DOHH2 (cell line): ENCODE measurements around the gene FILIP1L.

Experiments
- H3F3A ChIP-seq: fragments of 200-600 bp; sonication (generic), shearing (Covaris generic); 2 replicates; pipeline ENCODE4 v1.6.0; 2016; ENCODE audit warnings: antibody characterized with exemption, mild to moderate bottlenecking; ENCODE audit not compliant: control insufficient read depth, insufficient read depth
- H3K27ac ChIP-seq: fragments of 200-600 bp; sonication (generic); 2 replicates; pipeline ENCODE4 v1.5.1; 2014; ENCODE audit warnings: low read depth, mild to moderate bottlenecking, low read length, moderate library complexity
- H3K27me3 ChIP-seq: fragments of 200-600 bp; sonication (generic); 2 replicates; pipeline ENCODE4 v1.6.1; 2014; ENCODE audit warnings: mild to moderate bottlenecking, low read length, mixed read lengths; ENCODE audit not compliant: control insufficient read depth
- H3K36me3 ChIP-seq: fragments of 200-600 bp; sonication (generic); 2 replicates; pipeline ENCODE4 v1.6.1; 2014; ENCODE audit warnings: mild to moderate bottlenecking, low read length, moderate library complexity, mixed read lengths; ENCODE audit not compliant: control insufficient read depth
- H3K4me1 ChIP-seq: fragments of 200-600 bp; sonication (generic); 2 replicates; pipeline ENCODE4 v1.6.1; 2014; ENCODE audit warnings: mild to moderate bottlenecking, low read length, mixed read lengths; ENCODE audit not compliant: control insufficient read depth
- H3K4me2 ChIP-seq: fragments of 200-600 bp; sonication (generic); 2 replicates; pipeline ENCODE4 v1.6.0; 2014; ENCODE audit warnings: mild to moderate bottlenecking, low read length, moderate library complexity
- H3K4me3 ChIP-seq: fragments of 200-600 bp; sonication (generic); 2 replicates; pipeline ENCODE4 v1.5.1; 2014; ENCODE audit warnings: mild to moderate bottlenecking, low read length, mixed read lengths
- H3K79me2 ChIP-seq: fragments of 200-600 bp; sonication (generic); 2 replicates; pipeline ENCODE4 v1.6.1; 2014; ENCODE audit warnings: mild to moderate bottlenecking, low read length, mixed read lengths; ENCODE audit not compliant: control insufficient read depth
- H3K9me2 ChIP-seq: fragments of 200-600 bp; sonication (generic); replicated peaks from 2 replicates; pipeline ENCODE4 v1.6.1; 2014; ENCODE audit warnings: mild to moderate bottlenecking, low read length, mixed read lengths; ENCODE audit not compliant: control insufficient read depth
- H3K9me3 ChIP-seq: fragments of 200-600 bp; sonication (generic); 2 replicates; pipeline ENCODE4 v1.6.1; 2014; ENCODE audit warnings: antibody characterized with exemption, low read length, mixed read lengths; ENCODE audit not compliant: control insufficient read depth, insufficient read depth
- H4K20me1 ChIP-seq: fragments of 200-600 bp; sonication (generic); 2 replicates; pipeline ENCODE4 v1.6.0; 2014; ENCODE audit warnings: low read depth, mild to moderate bottlenecking, antibody characterized with exemption, low read length, moderate library complexity; ENCODE audit not compliant: control insufficient read depth, insufficient read depth
- EZH2phosphoT487 ChIP-seq: fragments of 200-600 bp; sonication (generic); IDR thresholded peaks from 2 replicates; pipeline ENCODE4 v1.6.1; 2017; ENCODE audit warnings: borderline replicate concordance, mild to moderate bottlenecking, antibody characterized with exemption, low read length, moderate library complexity, mixed read lengths
- TF ChIP-seq, protein P1 (sequence below): fragments of 200-600 bp; sonication (generic); IDR thresholded peaks from one replicate; pipeline ENCODE4 v1.5.1; 2014; ENCODE audit warnings: antibody characterized with exemption, mild to moderate bottlenecking, low read depth, low read length; ENCODE audit not compliant: poor library complexity, severe bottlenecking

The FILIP1L gene

DNA sequence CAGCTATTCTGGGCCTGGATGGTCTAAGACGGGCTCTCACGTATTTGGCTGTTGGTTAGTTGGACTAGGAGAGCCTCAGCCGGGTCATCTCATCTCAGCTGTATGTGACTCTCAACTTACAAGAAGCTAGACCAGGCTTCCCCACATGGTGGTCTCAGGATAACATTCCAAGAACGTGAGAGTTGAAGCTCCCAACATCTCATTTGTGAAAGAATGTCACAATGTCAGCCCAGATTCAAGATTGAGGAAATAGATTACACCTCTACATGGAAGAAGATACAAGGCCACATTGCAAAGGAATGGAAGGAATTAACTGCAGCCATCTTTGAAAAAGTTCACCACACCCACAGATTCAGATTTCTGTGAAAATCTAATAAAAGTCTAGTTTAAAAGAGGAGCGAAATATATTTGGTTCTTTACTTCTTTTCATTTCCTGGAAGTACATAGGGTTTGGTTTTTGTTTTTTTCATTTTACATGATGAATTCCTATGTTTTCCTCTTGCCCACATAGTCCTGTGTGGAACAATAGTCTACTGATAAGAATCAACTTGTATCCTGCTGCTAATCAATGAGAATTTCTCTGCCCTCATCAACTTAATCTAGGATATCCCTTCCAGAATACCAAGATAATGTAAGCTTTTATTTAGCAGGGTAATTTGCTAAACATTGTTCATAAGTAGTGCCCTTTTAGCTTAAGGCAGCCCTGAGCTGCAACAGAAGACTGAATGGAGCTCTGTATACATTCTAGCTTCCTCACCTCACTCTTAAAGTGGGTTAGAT lies 180.1 kb downstream of the FILIP1L start:
- Histone ChIP-seq H3K27ac (no peak overlapping the region), H3K4me2 (no peak overlapping the region), H3K4me1 (peaks cover 14% of the 10 kb centered on the region), H3K79me2 (no peaks in the 10 kb centered on the region), H3K27me3 (no peaks in the 10 kb centered on the region), H3K9me2 (no peaks in the 10 kb centered on the region), H4K20me1 (no peaks in the 10 kb centered on the region), H3F3A (no peaks in the 10 kb centered on the region), H3K4me3 (no peak overlapping the region), H3K9me3 (no peaks in the 10 kb centered on the region), H3K36me3 (peaks cover 3% of the 10 kb centered on the region; the same call in 1 of the 2 replicates)
- no peak for TF ChIP-seq EZH2phosphoT487
- TF ChIP-seq, protein P1, sequence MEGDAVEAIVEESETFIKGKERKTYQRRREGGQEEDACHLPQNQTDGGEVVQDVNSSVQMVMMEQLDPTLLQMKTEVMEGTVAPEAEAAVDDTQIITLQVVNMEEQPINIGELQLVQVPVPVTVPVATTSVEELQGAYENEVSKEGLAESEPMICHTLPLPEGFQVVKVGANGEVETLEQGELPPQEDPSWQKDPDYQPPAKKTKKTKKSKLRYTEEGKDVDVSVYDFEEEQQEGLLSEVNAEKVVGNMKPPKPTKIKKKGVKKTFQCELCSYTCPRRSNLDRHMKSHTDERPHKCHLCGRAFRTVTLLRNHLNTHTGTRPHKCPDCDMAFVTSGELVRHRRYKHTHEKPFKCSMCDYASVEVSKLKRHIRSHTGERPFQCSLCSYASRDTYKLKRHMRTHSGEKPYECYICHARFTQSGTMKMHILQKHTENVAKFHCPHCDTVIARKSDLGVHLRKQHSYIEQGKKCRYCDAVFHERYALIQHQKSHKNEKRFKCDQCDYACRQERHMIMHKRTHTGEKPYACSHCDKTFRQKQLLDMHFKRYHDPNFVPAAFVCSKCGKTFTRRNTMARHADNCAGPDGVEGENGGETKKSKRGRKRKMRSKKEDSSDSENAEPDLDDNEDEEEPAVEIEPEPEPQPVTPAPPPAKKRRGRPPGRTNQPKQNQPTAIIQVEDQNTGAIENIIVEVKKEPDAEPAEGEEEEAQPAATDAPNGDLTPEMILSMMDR = no peak

DNA sequence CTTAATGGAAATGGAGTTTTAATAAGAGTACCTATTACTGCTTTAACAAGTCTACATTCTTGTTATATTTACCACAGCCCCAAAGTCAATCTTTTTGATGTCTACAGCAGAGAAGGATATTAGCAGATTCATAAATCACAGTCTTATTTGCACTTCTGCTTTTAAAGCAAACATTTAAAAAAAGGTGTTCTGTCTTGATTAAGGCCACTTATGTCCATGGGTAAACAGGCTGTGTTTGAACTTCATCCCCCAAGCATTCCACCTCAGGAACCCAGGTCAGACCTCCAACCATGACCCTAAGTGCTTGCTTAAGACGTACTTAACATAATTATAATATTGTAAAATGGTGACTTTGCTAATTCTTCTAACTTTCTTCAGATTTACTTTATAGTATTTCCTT lies 183.2 kb downstream of the FILIP1L start:
- Histone ChIP-seq H3K9me2 (no peaks in the 10 kb centered on the region), H3K36me3 (peaks cover 3% of the 10 kb centered on the region; the same call in 1 of the 2 replicates), H4K20me1 (no peaks in the 10 kb centered on the region), H3K4me2 (no peak overlapping the region), H3K9me3 (no peaks in the 10 kb centered on the region), H3K4me1 (no peaks in the 10 kb centered on the region), H3K4me3 (no peak overlapping the region), H3K79me2 (no peaks in the 10 kb centered on the region; the same call in 1 of the 2 replicates), H3F3A (no peaks in the 10 kb centered on the region), H3K27me3 (no peaks in the 10 kb centered on the region), H3K27ac (no peak overlapping the region)
- no peak for TF ChIP-seq EZH2phosphoT487
- TF ChIP-seq, protein P1 = no peak

DNA sequence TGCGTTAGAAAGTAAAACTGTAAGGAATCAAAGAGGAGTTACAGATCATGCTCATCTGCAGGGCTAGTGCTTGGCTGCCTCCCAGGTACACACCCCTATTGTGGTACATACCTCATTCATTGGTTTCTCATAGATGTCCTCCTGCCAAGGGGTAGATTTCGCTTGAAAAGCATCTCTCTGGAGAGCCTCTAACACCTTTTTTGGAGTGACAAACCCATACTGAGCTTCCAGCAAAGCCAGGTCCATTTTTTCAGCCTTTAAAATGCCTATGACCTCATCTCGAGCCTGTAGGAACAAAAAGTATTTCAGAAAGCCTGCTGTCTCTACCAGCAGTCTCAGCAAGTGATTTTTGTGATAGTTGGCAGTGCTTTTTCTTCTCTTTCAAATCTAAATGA lies 184.6 kb downstream of the FILIP1L start:
- H4K20me1 ChIP-seq = no peaks in the 10 kb centered on the region
- H3K9me2 ChIP-seq = no peaks in the 10 kb centered on the region
- no peak overlapping the region for H3K4me2 ChIP-seq
- H3K4me3 ChIP-seq = no peak overlapping the region
- H3K36me3 ChIP-seq = peaks cover 3% of the 10 kb centered on the region; the same call in 1 of the 2 replicates
- H3K4me1 ChIP-seq = no peaks in the 10 kb centered on the region
- no peak overlapping the region for H3K27ac ChIP-seq
- no peaks in the 10 kb centered on the region for H3F3A ChIP-seq
- no peaks in the 10 kb centered on the region; the same call in 1 of the 2 replicates for H3K79me2 ChIP-seq
- H3K9me3 ChIP-seq = no peaks in the 10 kb centered on the region
- H3K27me3 ChIP-seq = no peaks in the 10 kb centered on the region
- TF ChIP-seq, protein P1 = no peak
- no peak for TF ChIP-seq EZH2phosphoT487
